WTC11 (cell line): ENCODE data around the gene ZFR2. TPM values are rescaled to one million over a fixed set of nuclear protein-coding genes. Genes with fewer than 3 reads are reported as not detected.
"Not testable (repeated sequence)": the region's sequence is repeated elsewhere in the genome, so short reads cannot be mapped to it uniquely, and the experiment has no call there.

Experiments used
- ATAC-seq: fragments of 200-7000 bp; cut with Tn5 transposase; 2 replicates; pipeline ENCODE4 v1.10.0; 2021; ENCODE audit warnings: mild to moderate bottlenecking, moderate library complexity
- CTCF ChIA-PET: fragments of 300-600 bp; sonication (Branson Sonifier 250); formaldehyde crosslinking; loops from one replicate; lab custom pipeline; 2021; ENCODE audit warnings: antibody characterized with exemption; lab: Charles Lee
- POLR2A ChIA-PET: fragments of 350-600 bp; sonication (Branson Sonifier 250); formaldehyde crosslinking; loops from one replicate; lab custom pipeline; 2021; ENCODE audit warnings: antibody characterized with exemption; lab: Charles Lee
- DNase-seq: peaks from one replicate; pipeline ENCODE4 v3.0.0; 2021; ENCODE audit warnings: low spot score
- H3K27ac Mint-ChIP-seq: 2 replicates; pipeline ENCODE4 v1.8.0; 2021; ENCODE audit warnings: mixed read lengths
- H3K27me3 Mint-ChIP-seq: 2 replicates; pipeline ENCODE4 v1.8.0; 2021; ENCODE audit warnings: low read depth, mild to moderate bottlenecking, moderate library complexity, mixed read lengths
- H3K36me3 Mint-ChIP-seq: 2 replicates; pipeline ENCODE4 v1.8.0; 2021; ENCODE audit warnings: mixed read lengths
- H3K4me1 Mint-ChIP-seq: 2 replicates; pipeline ENCODE4 v1.8.0; 2022; ENCODE audit warnings: mixed read lengths
- H3K4me3 Mint-ChIP-seq: 2 replicates; pipeline ENCODE4 v1.8.0; 2021; ENCODE audit warnings: mild to moderate bottlenecking, moderate library complexity, mixed read lengths
- H3K9me3 Mint-ChIP-seq: 2 replicates; pipeline ENCODE4 v1.8.0; 2021; ENCODE audit warnings: mixed read lengths
- AFF4 ChIP-seq: sonication (generic); formaldehyde crosslinking; IDR thresholded peaks from 2 replicates; pipeline ENCODE4 v1.8.1; 2023; ENCODE audit warnings: mild to moderate bottlenecking, missing genetic modification reagents, borderline replicate concordance
- CDX4 ChIP-seq: fragments of 250-450 bp; sonication (Bioruptor Pico); IDR thresholded peaks from 2 replicates; pipeline ENCODE4 v1.9.0; 2021; ENCODE audit warnings: moderate library complexity, mild to moderate bottlenecking, inconsistent platforms, borderline replicate concordance
- FOXJ3 ChIP-seq: sonication (generic); formaldehyde crosslinking; IDR thresholded peaks from 2 replicates; pipeline ENCODE4 v1.9.0; 2021; ENCODE audit warnings: missing genetic modification reagents, mild to moderate bottlenecking, borderline replicate concordance
- FOXP1 ChIP-seq: sonication (generic); formaldehyde crosslinking; IDR thresholded peaks from 2 replicates; pipeline ENCODE4 v1.8.0; 2022; ENCODE audit warnings: missing genetic modification reagents, mild to moderate bottlenecking, moderate library complexity, borderline replicate concordance
- HMGA2 ChIP-seq: fragments of 250-450 bp; sonication (Bioruptor Pico); IDR thresholded peaks from 2 replicates; pipeline ENCODE4 v1.4.0; 2021; ENCODE audit warnings: mild to moderate bottlenecking, moderate library complexity
- PRRX2 ChIP-seq: fragments of 250-450 bp; sonication (Bioruptor Pico); IDR thresholded peaks from 2 replicates; pipeline ENCODE4 v1.8.0; 2021; ENCODE audit warnings: mild to moderate bottlenecking
- STAT6 ChIP-seq: sonication (generic); formaldehyde crosslinking; conservative IDR thresholded peaks from 2 replicates; pipeline ENCODE4 v1.8.1; 2023; ENCODE audit warnings: mild to moderate bottlenecking, low read depth, missing genetic modification reagents, moderate library complexity
- total RNA-seq: library from RNA; stranded (reverse); gene quantifications from 3 replicates; pipeline ENCODE4 v1.2.3, GENCODE V29; 2021
- TF ChIP-seq, protein P1 (sequence below): fragments of 250-450 bp; sonication (Bioruptor Pico); IDR thresholded peaks from 2 replicates; pipeline ENCODE4 v1.9.0; 2021; ENCODE audit warnings: mild to moderate bottlenecking
- TF ChIP-seq, protein P2 (sequence below): fragments of 250-450 bp; sonication (Bioruptor Pico); IDR thresholded peaks from 2 replicates; pipeline ENCODE4 v1.9.0; 2021; ENCODE audit warnings: mild to moderate bottlenecking, borderline replicate concordance

Gene ZFR2
- total RNA-seq, 1 experiment from 2014 or later, result 17.5 TPM

GRCh38 chr19:3768015-3768747 is 100.7 kb downstream of the ZFR2 start:
- H3K36me3 Mint-ChIP-seq, result peaks cover 5% of the 10 kb centered on the region
- CTCF ChIA-PET, result no interaction called here

DNA sequence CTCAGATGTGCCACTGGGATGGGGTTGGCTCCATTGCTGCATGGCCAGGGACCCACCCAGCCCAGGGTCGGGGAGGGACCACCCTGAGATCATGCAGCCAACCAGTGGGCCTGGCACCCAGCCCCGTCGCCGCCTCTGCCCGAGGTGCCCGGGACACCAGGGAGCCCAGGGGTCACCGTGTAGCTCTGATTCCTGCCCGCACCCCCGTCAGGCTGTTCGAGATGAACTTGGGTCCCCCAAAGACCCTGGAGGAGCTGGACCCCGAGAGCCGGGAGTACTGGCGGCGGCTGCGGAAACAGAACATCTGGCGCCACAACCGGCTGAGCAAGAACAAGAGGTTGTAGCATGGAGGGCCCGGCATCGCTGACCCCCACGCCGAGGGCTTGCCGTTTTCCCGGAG is 101.8 kb downstream of the ZFR2 start:
- TF ChIP-seq FOXP1 (CRISPR knock-in tag) (no peak), PRRX2 (CRISPR knock-in tag) (no peak), AFF4 (CRISPR knock-in tag) (no peak), HMGA2 (CRISPR knock-in tag) (no peak)
- H3K4me3 Mint-ChIP-seq, result no peak overlapping the region
- peaks cover 10% of the 10 kb centered on the region for H3K4me1 Mint-ChIP-seq
- DNase-seq (no peak), ATAC-seq (no peak)
- CTCF ChIA-PET, result no interaction called here
- H3K36me3 Mint-ChIP-seq, result peaks cover 5% of the 10 kb centered on the region
- POLR2A ChIA-PET, result no interaction called here
- peaks cover 3% of the 10 kb centered on the region; the same call in 1 of the 2 replicates for H3K27me3 Mint-ChIP-seq
- H3K27ac Mint-ChIP-seq, result no peak overlapping the region
- no peaks in the 10 kb centered on the region for H3K9me3 Mint-ChIP-seq

More at GRCh38 chr19:3768015-3768747, 100.7 kb downstream of the ZFR2 start:
- peaks cover 6% of the 10 kb centered on the region for H3K4me1 Mint-ChIP-seq
- H3K4me3 Mint-ChIP-seq, result no peak overlapping the region
- DNase-seq, result no peak
- POLR2A ChIA-PET, result no interaction called here
- no peak overlapping the region for H3K27ac Mint-ChIP-seq
- no peaks in the 10 kb centered on the region for H3K27me3 Mint-ChIP-seq
- H3K9me3 Mint-ChIP-seq, result no peaks in the 10 kb centered on the region
- ATAC-seq, result no peak
- TF ChIP-seq FOXJ3 (CRISPR knock-in tag), result no peak
- TF ChIP-seq HMGA2 (CRISPR knock-in tag), result no peak

DNA sequence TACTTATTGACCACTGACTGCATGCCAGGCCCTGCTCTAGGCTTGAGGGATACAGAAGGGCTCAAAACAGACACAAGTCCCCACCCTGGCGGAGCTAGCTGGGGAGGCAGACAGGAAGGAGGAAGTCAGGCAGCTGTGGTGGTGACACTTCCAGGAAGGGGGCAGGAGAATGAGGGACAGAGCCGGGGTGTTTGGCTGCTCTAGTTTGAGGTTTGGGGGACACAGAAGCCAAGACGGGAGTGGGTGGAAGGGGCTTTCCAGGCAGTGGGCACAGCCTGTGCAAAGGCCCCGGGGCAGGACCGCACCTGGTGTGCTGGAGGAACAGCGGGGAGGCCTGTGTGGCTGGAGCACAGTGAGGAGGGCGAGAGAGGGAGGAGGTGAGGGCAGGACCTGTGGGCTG is 102.3 kb downstream of the ZFR2 start:
- Mint-ChIP-seq H3K4me3 (no peak overlapping the region), H3K27me3 (peaks cover 3% of the 10 kb centered on the region; the same call in 1 of the 2 replicates), H3K27ac (no peak overlapping the region), H3K4me1 (peaks cover 10% of the 10 kb centered on the region), H3K36me3 (peaks cover 5% of the 10 kb centered on the region), H3K9me3 (no peaks in the 10 kb centered on the region)
- no peak for DNase-seq
- TF ChIP-seq CDX4 (CRISPR knock-in tag), result no peak
- TF ChIP-seq STAT6 (CRISPR knock-in tag), result no peak
- TF ChIP-seq, protein P1, sequence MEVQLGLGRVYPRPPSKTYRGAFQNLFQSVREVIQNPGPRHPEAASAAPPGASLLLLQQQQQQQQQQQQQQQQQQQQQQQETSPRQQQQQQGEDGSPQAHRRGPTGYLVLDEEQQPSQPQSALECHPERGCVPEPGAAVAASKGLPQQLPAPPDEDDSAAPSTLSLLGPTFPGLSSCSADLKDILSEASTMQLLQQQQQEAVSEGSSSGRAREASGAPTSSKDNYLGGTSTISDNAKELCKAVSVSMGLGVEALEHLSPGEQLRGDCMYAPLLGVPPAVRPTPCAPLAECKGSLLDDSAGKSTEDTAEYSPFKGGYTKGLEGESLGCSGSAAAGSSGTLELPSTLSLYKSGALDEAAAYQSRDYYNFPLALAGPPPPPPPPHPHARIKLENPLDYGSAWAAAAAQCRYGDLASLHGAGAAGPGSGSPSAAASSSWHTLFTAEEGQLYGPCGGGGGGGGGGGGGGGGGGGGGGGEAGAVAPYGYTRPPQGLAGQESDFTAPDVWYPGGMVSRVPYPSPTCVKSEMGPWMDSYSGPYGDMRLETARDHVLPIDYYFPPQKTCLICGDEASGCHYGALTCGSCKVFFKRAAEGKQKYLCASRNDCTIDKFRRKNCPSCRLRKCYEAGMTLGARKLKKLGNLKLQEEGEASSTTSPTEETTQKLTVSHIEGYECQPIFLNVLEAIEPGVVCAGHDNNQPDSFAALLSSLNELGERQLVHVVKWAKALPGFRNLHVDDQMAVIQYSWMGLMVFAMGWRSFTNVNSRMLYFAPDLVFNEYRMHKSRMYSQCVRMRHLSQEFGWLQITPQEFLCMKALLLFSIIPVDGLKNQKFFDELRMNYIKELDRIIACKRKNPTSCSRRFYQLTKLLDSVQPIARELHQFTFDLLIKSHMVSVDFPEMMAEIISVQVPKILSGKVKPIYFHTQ, result no peak
- TF ChIP-seq, protein P2, sequence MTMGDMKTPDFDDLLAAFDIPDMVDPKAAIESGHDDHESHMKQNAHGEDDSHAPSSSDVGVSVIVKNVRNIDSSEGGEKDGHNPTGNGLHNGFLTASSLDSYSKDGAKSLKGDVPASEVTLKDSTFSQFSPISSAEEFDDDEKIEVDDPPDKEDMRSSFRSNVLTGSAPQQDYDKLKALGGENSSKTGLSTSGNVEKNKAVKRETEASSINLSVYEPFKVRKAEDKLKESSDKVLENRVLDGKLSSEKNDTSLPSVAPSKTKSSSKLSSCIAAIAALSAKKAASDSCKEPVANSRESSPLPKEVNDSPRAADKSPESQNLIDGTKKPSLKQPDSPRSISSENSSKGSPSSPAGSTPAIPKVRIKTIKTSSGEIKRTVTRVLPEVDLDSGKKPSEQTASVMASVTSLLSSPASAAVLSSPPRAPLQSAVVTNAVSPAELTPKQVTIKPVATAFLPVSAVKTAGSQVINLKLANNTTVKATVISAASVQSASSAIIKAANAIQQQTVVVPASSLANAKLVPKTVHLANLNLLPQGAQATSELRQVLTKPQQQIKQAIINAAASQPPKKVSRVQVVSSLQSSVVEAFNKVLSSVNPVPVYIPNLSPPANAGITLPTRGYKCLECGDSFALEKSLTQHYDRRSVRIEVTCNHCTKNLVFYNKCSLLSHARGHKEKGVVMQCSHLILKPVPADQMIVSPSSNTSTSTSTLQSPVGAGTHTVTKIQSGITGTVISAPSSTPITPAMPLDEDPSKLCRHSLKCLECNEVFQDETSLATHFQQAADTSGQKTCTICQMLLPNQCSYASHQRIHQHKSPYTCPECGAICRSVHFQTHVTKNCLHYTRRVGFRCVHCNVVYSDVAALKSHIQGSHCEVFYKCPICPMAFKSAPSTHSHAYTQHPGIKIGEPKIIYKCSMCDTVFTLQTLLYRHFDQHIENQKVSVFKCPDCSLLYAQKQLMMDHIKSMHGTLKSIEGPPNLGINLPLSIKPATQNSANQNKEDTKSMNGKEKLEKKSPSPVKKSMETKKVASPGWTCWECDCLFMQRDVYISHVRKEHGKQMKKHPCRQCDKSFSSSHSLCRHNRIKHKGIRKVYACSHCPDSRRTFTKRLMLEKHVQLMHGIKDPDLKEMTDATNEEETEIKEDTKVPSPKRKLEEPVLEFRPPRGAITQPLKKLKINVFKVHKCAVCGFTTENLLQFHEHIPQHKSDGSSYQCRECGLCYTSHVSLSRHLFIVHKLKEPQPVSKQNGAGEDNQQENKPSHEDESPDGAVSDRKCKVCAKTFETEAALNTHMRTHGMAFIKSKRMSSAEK (CRISPR knock-in tag), result no peak
- ChIA-PET POLR2A (no interaction called here), CTCF (no interaction called here)
- no peak for ATAC-seq

GRCh38 chr19:3765757-3766156 is 103.1 kb downstream of the ZFR2 start:
- DNase-seq, CTCF ChIA-PET, POLR2A ChIA-PET, H3K36me3 Mint-ChIP-seq, ATAC-seq, H3K9me3 Mint-ChIP-seq, H3K4me3 Mint-ChIP-seq, H3K27ac Mint-ChIP-seq, H3K4me1 Mint-ChIP-seq, H3K27me3 Mint-ChIP-seq: not testable (repeated sequence)
